M059J (cell line): ENCODE measurements around the gene FLT4. TPM values are rescaled to one million over a fixed set of nuclear protein-coding genes. Genes with fewer than 3 reads are reported as not detected.

ENCODE experiments used
- DNase-seq: peaks from one replicate; pipeline ENCODE4 v3.0.0-alpha.2; 2012; ENCODE audit warnings: low read depth
- total RNA-seq: library from RNA; depleted of rRNA; stranded (reverse); fragments of >200 nt; shearing (Covaris generic); gene quantifications from 2 replicates; pipeline ENCODE4 v1.2.3, GENCODE V29; 2014

FLT4 gene
- total RNA-seq, 1 experiment from 2014 or later = not detected

DNA sequence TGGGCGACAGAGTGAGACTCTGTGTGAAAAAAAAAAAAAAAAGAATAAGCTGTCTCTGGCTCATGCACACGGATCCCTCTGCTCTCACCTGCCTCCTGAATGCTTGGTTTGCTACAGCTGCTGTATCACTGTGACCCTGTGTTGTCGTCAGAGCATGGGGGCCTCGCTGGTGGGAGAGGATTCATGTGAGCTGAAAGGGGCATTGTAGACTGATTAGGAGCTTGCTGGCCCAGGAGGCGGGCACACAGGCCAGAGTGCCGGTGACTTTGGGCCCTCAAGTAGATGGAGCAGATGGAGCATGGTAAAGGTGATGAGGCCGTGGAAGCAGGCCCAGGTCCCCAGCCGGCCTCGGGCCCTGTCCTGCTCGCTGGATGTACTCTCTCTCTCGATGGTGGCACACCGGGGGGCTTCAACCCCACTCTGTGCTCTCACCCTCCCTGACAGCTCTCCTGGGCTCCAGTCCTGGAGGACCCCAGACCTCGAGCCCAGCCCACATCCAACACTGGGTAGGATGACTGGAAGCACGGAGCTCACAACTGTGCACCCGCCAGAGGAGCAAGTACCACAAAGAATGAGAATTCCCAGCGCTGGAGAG is 7.1 kb downstream of the FLT4 start:
- no peak for DNase-seq

GRCh38 chr5:180641566-180641900 is 7.9 kb downstream of the FLT4 start:
- no peak for DNase-seq

DNA sequence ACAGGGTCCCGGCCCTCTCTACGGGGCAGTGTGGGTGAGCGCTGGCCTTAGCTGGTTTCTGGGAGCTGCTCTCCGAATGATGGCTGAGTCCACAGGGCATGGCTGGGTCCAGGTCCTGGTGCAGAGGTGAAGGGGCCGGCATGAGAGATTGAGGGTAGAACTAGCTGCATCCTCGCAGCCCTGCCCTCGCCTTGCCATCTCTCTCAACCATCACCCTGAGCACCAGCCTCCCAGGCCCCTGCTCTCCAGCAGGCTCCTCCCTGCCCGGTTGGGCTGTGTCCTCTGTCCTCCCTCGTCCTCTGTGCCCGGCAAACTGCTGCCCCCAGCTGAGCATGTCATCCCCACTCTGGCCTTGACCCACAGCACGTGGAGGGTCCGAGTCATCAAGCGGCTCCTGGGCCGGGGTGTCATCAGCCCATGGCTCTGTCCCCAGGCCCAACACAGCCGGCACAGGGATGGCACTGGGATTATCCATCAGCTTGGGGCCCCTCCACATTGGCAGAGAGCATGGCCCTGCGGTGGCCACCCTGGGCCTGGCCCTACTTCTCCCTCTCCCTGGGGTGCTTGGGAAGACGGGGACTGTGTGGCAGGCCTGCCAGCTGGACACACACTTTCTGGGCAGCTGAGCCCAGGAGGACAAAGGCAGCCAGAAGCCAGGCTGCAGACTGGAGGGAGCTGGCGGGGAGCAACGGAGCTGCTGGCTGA is 8.4 kb downstream of the FLT4 start:
- no peak for DNase-seq

GRCh38 chr5:180640611-180640860 is 8.9 kb downstream of the FLT4 start:
- DNase-seq = no peak

DNA sequence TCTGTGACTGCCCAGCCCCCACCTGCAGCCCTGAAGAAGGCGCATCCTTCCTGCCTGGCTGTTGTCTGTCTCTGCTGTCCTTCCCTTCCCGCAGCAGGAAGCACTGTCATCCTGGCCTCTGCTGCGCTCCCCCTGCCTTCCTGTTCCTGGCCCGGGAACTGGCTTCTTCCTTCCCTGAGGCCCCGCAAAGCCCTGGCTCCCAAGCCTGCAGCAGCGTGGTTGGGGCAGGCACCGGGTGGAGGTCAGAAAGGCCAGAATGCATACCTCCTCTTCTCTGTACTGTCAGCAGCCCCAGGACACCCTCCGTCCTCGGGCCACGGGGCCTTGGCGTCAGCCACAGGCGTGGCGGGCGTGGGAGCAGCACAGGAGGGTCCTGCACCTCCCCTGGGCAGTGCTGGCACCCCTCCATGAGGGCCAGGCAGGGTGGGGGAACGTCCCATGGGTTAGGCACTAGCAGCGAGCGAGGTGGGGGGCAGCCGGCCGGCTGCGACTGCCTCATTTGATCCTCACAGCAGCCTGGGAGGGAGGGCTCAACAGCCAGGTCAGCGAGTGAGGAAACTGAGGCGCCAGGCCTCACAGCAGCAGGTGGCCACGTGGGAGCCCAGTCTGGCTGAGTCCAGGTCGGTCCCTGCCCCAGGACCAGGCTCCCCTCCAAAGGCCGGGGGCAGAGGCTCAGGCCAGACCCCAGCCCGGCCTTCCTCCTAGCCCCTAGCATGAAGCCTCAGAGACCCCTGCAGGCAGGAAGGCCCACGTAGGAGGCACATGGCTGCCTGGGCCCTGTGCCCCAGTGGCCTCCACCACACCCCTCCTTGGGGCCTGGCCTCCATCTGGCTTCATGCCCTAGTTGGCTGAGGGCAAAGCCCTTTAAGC is 9.4 kb downstream of the FLT4 start:
- no peak for DNase-seq

- DNase-seq = no peak
Observed at GRCh38 chr5:180639287-180639686, 10.1 kb downstream of the FLT4 start.

GRCh38 chr5:180637962-180638680 is 11.3 kb downstream of the FLT4 start:
- no peak for DNase-seq

DNA sequence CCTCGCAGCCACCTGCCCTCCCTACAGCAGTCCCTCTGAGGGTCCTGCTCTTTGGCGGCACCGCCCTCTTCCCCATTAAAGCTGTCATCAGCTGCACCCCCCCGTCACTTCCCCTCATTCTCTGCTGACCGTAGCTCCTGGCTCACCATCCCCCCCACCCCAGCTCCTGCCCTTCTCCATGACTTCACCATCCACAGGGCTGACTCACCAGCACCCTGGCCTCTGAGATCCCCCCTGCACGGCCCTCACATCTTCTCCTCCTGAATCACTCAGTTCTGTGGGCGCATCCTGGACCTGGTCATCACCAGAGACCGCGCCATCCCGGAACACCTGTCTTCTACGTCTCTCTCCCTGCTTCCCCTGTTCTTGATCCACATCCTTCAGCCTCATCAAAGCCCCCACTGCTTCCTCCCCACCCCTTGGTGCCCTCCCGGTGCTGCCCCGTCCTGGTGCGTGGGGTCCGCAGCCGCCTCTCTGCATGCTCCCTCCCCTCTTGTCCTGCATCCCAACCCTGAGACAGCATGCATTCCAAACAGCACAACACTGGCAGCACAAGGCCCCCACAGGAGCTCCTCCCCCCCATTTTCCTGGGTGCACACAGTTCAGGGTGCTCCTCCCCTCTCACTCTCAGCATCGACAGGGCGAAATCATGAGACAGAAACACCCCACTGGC is 12.9 kb downstream of the FLT4 start:
- DNase-seq = peak; percentile 70

- DNase-seq = no peak
Observed at GRCh38 chr5:180636016-180636402, 13.4 kb downstream of the FLT4 start.

GRCh38 chr5:180633283-180634177 is 15.9 kb downstream of the FLT4 start:
- no peak for DNase-seq

- DNase-seq = no peak
Observed at GRCh38 chr5:180632768-180633167, 16.6 kb downstream of the FLT4 start.

GRCh38 chr5:180631549-180632383 is 17.6 kb downstream of the FLT4 start:
- DNase-seq = no peak

- no peak for DNase-seq
Observed at GRCh38 chr5:180630426-180630825, 19.0 kb downstream of the FLT4 start.

- no peak for DNase-seq
Observed at GRCh38 chr5:180629831-180630382, 19.5 kb downstream of the FLT4 start.

DNA sequence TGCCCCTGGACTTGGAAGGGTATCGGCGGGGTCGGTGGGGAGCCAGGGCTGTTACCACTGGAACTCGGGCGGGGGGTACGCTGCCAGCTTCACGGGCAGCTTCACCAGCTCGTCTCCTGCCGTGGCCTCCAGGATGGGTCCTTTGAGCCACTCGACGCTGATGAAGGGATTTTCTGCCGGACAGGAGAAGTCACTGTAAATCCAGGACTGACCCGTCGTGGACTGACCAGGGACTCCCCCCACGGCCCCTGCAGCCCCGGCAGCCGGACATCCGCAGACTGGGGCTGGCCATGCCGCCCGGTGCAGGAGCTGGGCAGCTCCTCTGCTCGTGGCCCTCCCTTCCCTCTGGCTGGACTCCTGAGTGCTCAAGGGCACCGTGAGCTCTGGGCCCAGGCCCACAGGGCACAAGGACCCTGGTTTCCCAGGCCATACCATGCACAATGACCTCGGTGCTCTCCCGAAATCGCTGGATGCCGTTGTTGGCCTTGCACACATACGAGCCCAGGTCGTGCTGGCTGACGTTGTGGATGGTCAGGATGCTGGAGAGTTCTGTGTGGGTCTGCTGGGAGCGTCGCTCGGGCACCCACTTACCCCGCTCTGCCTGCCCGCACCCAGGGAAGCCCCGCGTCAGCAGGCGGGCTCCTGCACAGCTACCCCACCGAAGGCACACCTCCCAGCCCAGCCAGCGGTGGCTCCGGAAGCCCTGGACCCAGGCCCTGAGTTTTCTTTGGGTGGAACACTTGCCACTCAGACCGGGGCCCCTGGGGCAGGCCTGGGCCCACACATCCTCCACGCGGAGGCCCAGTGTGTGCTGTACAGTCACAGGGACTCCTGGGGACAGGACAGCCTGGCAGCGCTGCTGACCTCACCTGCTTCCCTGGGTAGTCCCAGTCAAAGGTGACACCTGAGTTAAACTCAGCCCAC is 20.3 kb downstream of the FLT4 start:
- DNase-seq = no peak

DNA sequence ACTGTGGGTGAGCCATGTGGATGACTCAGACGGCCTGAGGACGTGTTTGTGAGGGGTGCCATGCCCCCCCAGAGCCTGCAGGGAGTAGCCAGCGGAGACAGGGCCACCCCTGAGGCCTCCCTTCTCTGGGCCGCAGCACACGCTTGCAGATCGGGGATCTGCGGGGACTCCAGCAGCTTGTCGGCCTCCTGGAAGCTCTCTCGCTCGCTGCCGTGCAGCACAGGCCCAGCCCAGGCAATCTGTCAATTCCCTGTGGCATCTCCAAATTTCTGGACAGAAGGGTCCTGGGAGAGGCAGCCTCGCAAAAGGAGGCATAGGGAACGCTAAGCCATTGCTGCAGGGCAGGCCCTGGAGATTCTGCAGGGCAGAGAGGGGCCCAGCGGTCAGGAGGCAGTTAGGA is 21.2 kb downstream of the FLT4 start:
- no peak for DNase-seq

- no peak for DNase-seq
Observed at GRCh38 chr5:180627386-180628120, 21.8 kb downstream of the FLT4 start.
